HepG2 (cell line): ENCODE results near the gene ZCCHC17. TPM values are rescaled to one million over a fixed set of nuclear protein-coding genes. Genes with fewer than 3 reads are reported as not detected.

Experiments
- ATAC-seq: fragments of 200-7000 bp; cut with Tn5 transposase; 3 replicates; pipeline ENCODE4 v1.9.1; 2020; ENCODE audit warnings: mild to moderate bottlenecking, moderate library complexity
- BruUV-seq: library from RNA; stranded (reverse); fragments of 400-500 nt; replicated peaks from 2 replicates; lab custom pipeline; 2021; lab: Mats Ljungman, UMichigan
- CTCF ChIA-PET: fragments of 300-600 bp; formaldehyde crosslinking; extraction: SDS; loops from one replicate; lab custom pipeline; 2021; ENCODE audit warnings: low total read pairs, inconsistent platforms, low intra/inter-chr PET ratio; lab: Yijun Ruan, JAX
- POLR2A ChIA-PET: fragments of 350-600 bp; sonication (Branson Sonifier 250); formaldehyde crosslinking; loops from one replicate; lab custom pipeline; 2020; ENCODE audit warnings: antibody characterized with exemption, inconsistent platforms; lab: Yijun Ruan, JAX
- DNase-seq: peaks from one replicate; pipeline ENCODE4 v3.0.0-alpha.2; 2015; ENCODE audit warnings: low spot score
- FAIRE-seq: peaks from 3 replicates; lab custom pipeline; 2011; peaks lifted over from hg19 to GRCh38; lab: Jason Lieb, UNC
- H2AFZ ChIP-seq: one replicate; pipeline ENCODE4 v1.6.1; 2011; ENCODE audit warnings: low read length, inconsistent platforms
- H3K27ac ChIP-seq: fragments of 300-600 bp; 3 replicates; pipeline ENCODE4 v1.8.0; 2011; ENCODE audit warnings: mixed run types, mild to moderate bottlenecking, mixed read lengths, low read length, inconsistent platforms; ENCODE audit not compliant: insufficient read depth; ENCODE audit errors: extremely low read length
- H3K27me3 ChIP-seq, 2 experiments: fragments of 200-600 bp in 1 of 2; 2 replicates in 1 of 2; 3 replicates in 1 of 2; pipeline versions ENCODE4 v1.6.0 to v1.8.0; 2011; ENCODE audit warnings: low read length in 2 of 2, mild to moderate bottlenecking in 2 of 2, moderate library complexity in 2 of 2, inconsistent platforms in 1 of 2; ENCODE audit not compliant: insufficient read depth in 2 of 2, control insufficient read depth in 1 of 2
- H3K36me3 ChIP-seq, 2 experiments: fragments of 200-600 bp in 1 of 2; replicated peaks in 1 of 2; 2 replicates in 1 of 2; 3 replicates in 1 of 2; pipeline versions ENCODE4 v1.5.1 to v1.8.0; 2011; ENCODE audit warnings: low read length in 2 of 2, inconsistent platforms in 1 of 2; ENCODE audit not compliant: insufficient read depth in 2 of 2, control insufficient read depth in 1 of 2
- H3K4me1 ChIP-seq: 2 replicates; pipeline ENCODE4 v1.5.1; 2012; ENCODE audit warnings: low read length, inconsistent platforms; ENCODE audit not compliant: insufficient read depth
- H3K4me2 ChIP-seq: 2 replicates; pipeline ENCODE4 v1.6.0; 2011; ENCODE audit warnings: low read depth, low read length, inconsistent platforms
- H3K4me3 ChIP-seq, 3 experiments: fragments of 200-600 bp in 1 of 3; sonication (generic), shearing (Covaris generic) in 1 of 3; replicated peaks in 1 of 3; 2 replicates each; pipeline ENCODE4 v1.5.1; 2011 to 2016; ENCODE audit warnings: low read length in 3 of 3, inconsistent platforms in 2 of 3, low read depth in 2 of 3, mild to moderate bottlenecking in 2 of 3, control low read depth in 1 of 3, mixed read lengths in 1 of 3; ENCODE audit not compliant: insufficient read depth in 1 of 3
- H3K79me2 ChIP-seq: one replicate; pipeline ENCODE4 v1.6.1; 2011; ENCODE audit warnings: low read length, inconsistent platforms; ENCODE audit not compliant: insufficient read depth
- H3K9ac ChIP-seq: 2 replicates; pipeline ENCODE4 v1.6.0; 2011; ENCODE audit warnings: mild to moderate bottlenecking, low read depth, low read length, inconsistent platforms; ENCODE audit not compliant: insufficient read depth
- H3K9me3 ChIP-seq: 2 replicates; pipeline ENCODE4 v1.5.1; 2012; ENCODE audit warnings: mild to moderate bottlenecking, low read length
- H4K20me1 ChIP-seq: 2 replicates; pipeline ENCODE4 v1.6.0; 2011; ENCODE audit warnings: inconsistent platforms, mild to moderate bottlenecking, low read length, moderate library complexity; ENCODE audit not compliant: insufficient read depth
- GLI4 ChIP-seq: sonication (generic); formaldehyde crosslinking; IDR thresholded peaks from 2 replicates; pipeline ENCODE4 v1.5.1; 2020; ENCODE audit warnings: missing genetic modification reagents, mild to moderate bottlenecking, moderate library complexity, borderline replicate concordance
- HOXA5 ChIP-seq: sonication (generic); formaldehyde crosslinking; IDR thresholded peaks from 2 replicates; pipeline ENCODE4 v1.4.0; 2020; ENCODE audit warnings: missing genetic modification reagents
- JUNB ChIP-seq: sonication (generic); formaldehyde crosslinking; IDR thresholded peaks from 2 replicates; pipeline ENCODE4 v1.8.0; 2022; ENCODE audit warnings: missing genetic modification reagents, mild to moderate bottlenecking, borderline replicate concordance
- NCOA2 ChIP-seq: sonication (generic); formaldehyde crosslinking; IDR thresholded peaks from 2 replicates; pipeline ENCODE4 v1.8.0; 2022; ENCODE audit warnings: inconsistent platforms
- POLR2A ChIP-seq, 2 experiments: IDR thresholded peaks; 2 replicates each; pipeline ENCODE4 v1.6.1; 2011; ENCODE audit warnings: low read depth in 2 of 2, low read length in 2 of 2, mild to moderate bottlenecking in 1 of 2, moderate library complexity in 1 of 2; ENCODE audit not compliant: insufficient read depth in 1 of 2
- RAD21 ChIP-seq: fragments of 450-650 bp; formaldehyde crosslinking; IDR thresholded peaks from 2 replicates; pipeline ENCODE4 v1.5.0; 2020; ENCODE audit warnings: mild to moderate bottlenecking
- ZBTB7A ChIP-seq: sonication (generic); formaldehyde crosslinking; IDR thresholded peaks from 2 replicates; pipeline ENCODE4 v1.8.0; 2022; ENCODE audit warnings: mild to moderate bottlenecking, missing genetic modification reagents
- ZNF101 ChIP-seq: sonication (generic); formaldehyde crosslinking; IDR thresholded peaks from 2 replicates; pipeline ENCODE4 v1.4.0; 2020; ENCODE audit warnings: mild to moderate bottlenecking, low read depth, missing genetic modification reagents, borderline replicate concordance
- ZNF205 ChIP-seq: IDR thresholded peaks from 2 replicates; pipeline ENCODE4 v1.6.1; 2018; ENCODE audit warnings: missing biosample characterization, missing genetic modification reagents
- ZNF260 ChIP-seq: sonication (generic); formaldehyde crosslinking; IDR thresholded peaks from 2 replicates; pipeline ENCODE4 v1.4.0; 2020; ENCODE audit warnings: missing genetic modification reagents, low read depth, mild to moderate bottlenecking, borderline replicate concordance
- ZNF530 ChIP-seq: sonication (generic); formaldehyde crosslinking; IDR thresholded peaks from 2 replicates; pipeline ENCODE4 v1.5.0; 2020; ENCODE audit warnings: low read depth, mild to moderate bottlenecking, missing genetic modification reagents
- ZNF660 ChIP-seq: sonication (generic); formaldehyde crosslinking; IDR thresholded peaks from 2 replicates; pipeline ENCODE4 v1.5.1; 2020; ENCODE audit warnings: mild to moderate bottlenecking, low read depth, missing genetic modification reagents, borderline replicate concordance
- WGBS: methylation state at CpG from one replicate; pipeline ENCODE4 v1.1.6; 2017; ENCODE audit warnings: low lambda C conversion rate; 5-methylcytosine and 5-hydroxymethylcytosine counted together
- in situ Hi-C: cut with HindIII; loops from 2 replicates; pipeline ENCODE4 v1.10.0; 2017; ENCODE audit warnings: low pct_unique_long_range_greater_than_20kb; ENCODE audit not compliant: extremely low pct_ligation_motif_present
- intact Hi-C: fragments of 100-400 bp; cut with micrococcal nuclease; formaldehyde crosslinking; loops from one replicate; pipeline ENCODE4 v1.10.0; 2022; ENCODE audit not compliant: unreplicated experiment
- polyA plus RNA-seq, 8 experiments: library from polyadenylated mRNA; depleted of rRNA in 3 of 8; stranded (reverse) in 7 of 8; unstranded in 1 of 8; fragments of >200 nt; fragmentation: Illumina TruSeq in 4 of 8; extraction: Trizol in 4 of 8; gene quantifications; 2 replicates each; pipeline versions ENCODE4 v1.2.1 to v1.2.3, GENCODE V29; 2011 to 2016; ENCODE audit warnings: low read depth in 4 of 8, missing spikeins in 1 of 8, mixed read lengths in 1 of 8; ENCODE audit not compliant: insufficient read depth in 1 of 8
- total RNA-seq, 5 experiments: library from RNA; depleted of rRNA; stranded (reverse); fragments of >200 nt; fragmentation: Illumina TruSeq; extraction: Trizol; gene quantifications; 2 replicates each; pipeline ENCODE4 v1.2.3, GENCODE V29; 2016; ENCODE audit warnings: low read depth in 1 of 5
- TF ChIP-seq, protein P1 (sequence below): sonication (generic); formaldehyde crosslinking; IDR thresholded peaks from 2 replicates; pipeline ENCODE4 v1.4.0; 2020; ENCODE audit warnings: missing genetic modification reagents, borderline replicate concordance
- TF ChIP-seq, protein P2 (sequence below): sonication (generic); formaldehyde crosslinking; IDR thresholded peaks from 2 replicates; pipeline ENCODE4 v1.4.0; 2020; ENCODE audit warnings: missing genetic modification reagents

The ZCCHC17 gene
- total and polyA plus RNA-seq, 2 of the 13 experiments (the other 11 are each of a cell fraction or from before 2014, with no cell fraction given) = 20.5 to 53.0 TPM

DNA sequence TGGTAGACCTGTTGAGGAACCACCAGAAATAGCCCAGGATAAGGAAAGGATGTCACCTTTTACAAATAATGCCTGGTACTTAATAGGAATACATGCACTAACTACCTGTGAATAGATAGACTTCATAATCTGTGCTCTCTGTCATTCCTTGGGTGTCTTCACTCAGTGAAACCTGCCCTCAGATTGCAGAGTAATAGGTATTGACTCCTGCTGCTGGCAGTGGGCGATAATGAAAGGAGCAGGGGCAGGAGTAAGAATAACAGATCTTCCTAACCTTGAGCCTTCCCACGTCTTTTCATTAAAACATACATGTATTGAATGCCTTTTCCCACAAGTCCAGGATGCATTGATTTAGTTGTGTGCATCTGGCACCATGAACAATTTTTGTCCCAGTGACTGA, 59.6 kb downstream of the ZCCHC17 start:
- no peak overlapping the region for H3K9ac ChIP-seq
- CTCF ChIA-PET = no interaction called here
- H3K4me3 ChIP-seq = no peak overlapping the region
- in situ Hi-C loops = no loop called here
- no peaks in the 10 kb centered on the region for H3K4me1 ChIP-seq
- DNase-seq = no peak
- no peak for FAIRE-seq
- H3K27ac ChIP-seq = no peak overlapping the region
- no peak overlapping the region for H2AFZ ChIP-seq
- intact Hi-C loops = no loop called here
- 93% methylated on average over 2 of the region's 2 CpGs for WGBS
- TF ChIP-seq, protein P1, sequence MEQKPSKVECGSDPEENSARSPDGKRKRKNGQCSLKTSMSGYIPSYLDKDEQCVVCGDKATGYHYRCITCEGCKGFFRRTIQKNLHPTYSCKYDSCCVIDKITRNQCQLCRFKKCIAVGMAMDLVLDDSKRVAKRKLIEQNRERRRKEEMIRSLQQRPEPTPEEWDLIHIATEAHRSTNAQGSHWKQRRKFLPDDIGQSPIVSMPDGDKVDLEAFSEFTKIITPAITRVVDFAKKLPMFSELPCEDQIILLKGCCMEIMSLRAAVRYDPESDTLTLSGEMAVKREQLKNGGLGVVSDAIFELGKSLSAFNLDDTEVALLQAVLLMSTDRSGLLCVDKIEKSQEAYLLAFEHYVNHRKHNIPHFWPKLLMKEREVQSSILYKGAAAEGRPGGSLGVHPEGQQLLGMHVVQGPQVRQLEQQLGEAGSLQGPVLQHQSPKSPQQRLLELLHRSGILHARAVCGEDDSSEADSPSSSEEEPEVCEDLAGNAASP (CRISPR knock-in tag) = no peak
- TF ChIP-seq NCOA2 (CRISPR knock-in tag) (no peak), ZNF660 (CRISPR knock-in tag) (no peak), ZNF101 (CRISPR knock-in tag) (no peak)
- TF ChIP-seq, all 625 proteins: peak for 0
- Histone ChIP-seq H3K9me3 (no peaks in the 10 kb centered on the region), H3K79me2 (no peaks in the 10 kb centered on the region), H3K36me3 (peaks cover 9 to 28% of the 10 kb centered on the region in 2 experiments), H4K20me1 (no peaks in the 10 kb centered on the region), H3K27me3 (no peaks in the 10 kb centered on the region; a peak in 1 of 5 replicates), H3K4me2 (no peak overlapping the region)
- no TSS peak for BruUV-seq
- ATAC-seq = no peak
- POLR2A ChIA-PET = no interaction called here

DNA sequence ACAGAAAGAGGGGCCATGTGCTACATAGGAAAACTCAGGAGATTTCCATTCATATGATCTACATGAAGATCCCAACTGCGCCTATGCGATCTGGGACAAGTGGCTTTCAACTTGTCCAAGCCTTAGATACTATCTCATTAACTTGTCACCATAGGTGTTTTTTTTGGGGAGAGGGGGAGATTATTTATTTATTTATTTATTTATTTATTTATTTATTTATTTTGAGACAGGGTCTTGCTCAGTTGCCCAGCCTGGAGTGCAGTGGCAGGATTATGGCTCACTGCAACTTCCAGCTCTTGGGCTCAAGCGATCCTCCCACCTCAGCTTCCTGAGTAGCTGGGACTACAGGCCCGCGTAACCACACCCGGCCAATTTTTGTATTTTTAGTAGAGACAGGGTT, 64.8 kb downstream of the ZCCHC17 start:
- 98% methylated on average over 6 of the region's 6 CpGs for WGBS
- intact Hi-C loops = no loop called here
- Histone ChIP-seq H3K27ac (no peak overlapping the region), H3K27me3 (no peaks in the 10 kb centered on the region), H3K36me3 (peaks cover 9 to 43% of the 10 kb centered on the region in 2 experiments; a peak in 4 of 5 replicates), H3K9me3 (no peaks in the 10 kb centered on the region), H3K9ac (no peak overlapping the region), H2AFZ (no peak overlapping the region), H3K4me3 (no peak overlapping the region), H3K4me2 (no peak overlapping the region), H3K79me2 (no peaks in the 10 kb centered on the region), H4K20me1 (no peaks in the 10 kb centered on the region), H3K4me1 (no peaks in the 10 kb centered on the region)
- FAIRE-seq (no peak), ATAC-seq (no peak), DNase-seq (no peak)
- ChIA-PET POLR2A (interaction anchor here (1.1 kb wide), 1 partner anchor 10 kb away, joined by 3 read pairs; no protein-coding TSS in a partner anchor), CTCF (no interaction called here)
- no TSS peak for BruUV-seq
- in situ Hi-C loops = no loop called here
- TF ChIP-seq RAD21 (CRISPR knock-in tag) (no peak), ZNF530 (CRISPR knock-in tag) (no peak), POLR2A (IDR thresholded peaks at IDR 0.05; ENCODE audit: insufficient read depth in 1 of 2, low read depth in 2 of 2, low read length in 2 of 2) (no peak), HOXA5 (CRISPR knock-in tag) (no peak), GLI4 (CRISPR knock-in tag) (no peak), ZNF260 (CRISPR knock-in tag) (no peak), ZNF205 (CRISPR knock-in tag) (no peak), JUNB (no peak), ZBTB7A (CRISPR knock-in tag) (no peak)
- TF ChIP-seq, protein P2, sequence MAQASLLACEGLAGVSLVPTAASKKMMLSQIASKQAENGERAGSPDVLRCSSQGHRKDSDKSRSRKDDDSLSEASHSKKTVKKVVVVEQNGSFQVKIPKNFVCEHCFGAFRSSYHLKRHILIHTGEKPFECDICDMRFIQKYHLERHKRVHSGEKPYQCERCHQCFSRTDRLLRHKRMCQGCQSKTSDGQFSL = no peak
